ENCODE results near the gene WNT11. TPM values are rescaled to one million over a fixed set of nuclear protein-coding genes. Genes with fewer than 3 reads are reported as not detected.

WNT11 gene
- total RNA-seq, 1 experiment from 2014 or later, result not detected

- ChIA-PET CTCF (no interaction called here), POLR2A (ENCODE audit: unreplicated experiment) (interaction anchor here (0.6 kb wide), 1 partner anchor 41 kb away, joined by 9 read pairs; no protein-coding TSS in a partner anchor)
- DNase-seq, result no peak
- H3K9me3 ChIP-seq (ENCODE audit: insufficient read depth, low read depth), result no peaks in the 10 kb centered on the region
- H3K79me2 ChIP-seq (ENCODE audit: low read depth), result no peaks in the 10 kb centered on the region
- H3K27ac ChIP-seq, result no peak overlapping the region
- H3K27me3 ChIP-seq (ENCODE audit: insufficient read depth, low read depth), result no peaks in the 10 kb centered on the region
- TF ChIP-seq EZH2 (IDR thresholded peaks at IDR 0.05; ENCODE audit: low read depth), result no peak
- no peak overlapping the region for H2AFZ ChIP-seq
- no TSS peak for BruUV-seq (replicated peaks)
- no peaks in the 10 kb centered on the region for H4K20me1 ChIP-seq (ENCODE audit: insufficient read depth)
- no peaks in the 10 kb centered on the region for H3K9me2 ChIP-seq (ENCODE audit: insufficient read depth)
- H3K4me1 ChIP-seq (replicated peaks; ENCODE audit: insufficient read depth), result no peaks in the 10 kb centered on the region
- intact Hi-C loops (cut with micrococcal nuclease; ENCODE audit: unreplicated experiment), result no loop called here
- H3K4me3 ChIP-seq, result no peak overlapping the region
- H3K36me3 ChIP-seq (ENCODE audit: low read depth), result no peaks in the 10 kb centered on the region
- no peak overlapping the region for H3K4me2 ChIP-seq
- no peaks in the 10 kb centered on the region for H3F3A ChIP-seq (ENCODE audit: insufficient read depth, low read depth)
Measured at GRCh38 chr11:76193219-76193618, 13.1 kb downstream of the WNT11 start.

- H3K4me3 ChIP-seq, result no peak overlapping the region
- no peaks in the 10 kb centered on the region for H3K4me1 ChIP-seq (replicated peaks; ENCODE audit: insufficient read depth)
- H3K79me2 ChIP-seq (ENCODE audit: low read depth), result no peaks in the 10 kb centered on the region
- H2AFZ ChIP-seq, result no peak overlapping the region
- ChIA-PET CTCF (no interaction called here), POLR2A (ENCODE audit: unreplicated experiment) (no interaction called here)
- H4K20me1 ChIP-seq (ENCODE audit: insufficient read depth), result no peaks in the 10 kb centered on the region
- no peaks in the 10 kb centered on the region for H3K9me2 ChIP-seq (ENCODE audit: insufficient read depth)
- no peak overlapping the region for H3K27ac ChIP-seq
- H3K4me2 ChIP-seq, result no peak overlapping the region
- no peak for DNase-seq
- BruUV-seq (replicated peaks), result no TSS peak
- no peaks in the 10 kb centered on the region for H3K27me3 ChIP-seq (ENCODE audit: insufficient read depth, low read depth)
- no peak for TF ChIP-seq EZH2 (IDR thresholded peaks at IDR 0.05; ENCODE audit: low read depth)
- no peak for TF ChIP-seq CTCF (conservative IDR thresholded peaks at IDR 0.05)
- no peaks in the 10 kb centered on the region for H3F3A ChIP-seq (ENCODE audit: insufficient read depth, low read depth)
- intact Hi-C loops (cut with micrococcal nuclease; ENCODE audit: unreplicated experiment), result no loop called here
- no peaks in the 10 kb centered on the region for H3K9me3 ChIP-seq (ENCODE audit: insufficient read depth, low read depth)
- H3K36me3 ChIP-seq (ENCODE audit: low read depth), result no peaks in the 10 kb centered on the region
Measured at GRCh38 chr11:76190376-76190775, 15.9 kb downstream of the WNT11 start.

- intact Hi-C loops (cut with micrococcal nuclease; ENCODE audit: unreplicated experiment), result no loop called here
- no TSS peak for BruUV-seq (replicated peaks)
- H3K27me3 ChIP-seq (ENCODE audit: insufficient read depth, low read depth), result no peaks in the 10 kb centered on the region
- no peaks in the 10 kb centered on the region for H3K9me2 ChIP-seq (ENCODE audit: insufficient read depth)
- no peak for DNase-seq
- no peak overlapping the region for H3K4me3 ChIP-seq
- ChIA-PET CTCF (no interaction called here), POLR2A (ENCODE audit: unreplicated experiment) (no interaction called here)
- no peaks in the 10 kb centered on the region for H3K9me3 ChIP-seq (ENCODE audit: insufficient read depth, low read depth)
- H3K4me2 ChIP-seq, result no peak overlapping the region
- H4K20me1 ChIP-seq (ENCODE audit: insufficient read depth), result no peaks in the 10 kb centered on the region
- no peaks in the 10 kb centered on the region for H3K36me3 ChIP-seq (ENCODE audit: low read depth)
- no peaks in the 10 kb centered on the region for H3K4me1 ChIP-seq (replicated peaks; ENCODE audit: insufficient read depth)
- no peaks in the 10 kb centered on the region for H3F3A ChIP-seq (ENCODE audit: insufficient read depth, low read depth)
- H3K27ac ChIP-seq, result no peak overlapping the region
- no peaks in the 10 kb centered on the region for H3K79me2 ChIP-seq (ENCODE audit: low read depth)
- no peak overlapping the region for H2AFZ ChIP-seq
- TF ChIP-seq CTCF (conservative IDR thresholded peaks at IDR 0.05) (no peak), EZH2 (IDR thresholded peaks at IDR 0.05; ENCODE audit: low read depth) (no peak)
Measured at GRCh38 chr11:76189682-76190081, 16.6 kb downstream of the WNT11 start.

GRCh38 chr11:76188873-76189272 lies 17.4 kb downstream of the WNT11 start:
- no peaks in the 10 kb centered on the region for H3K27me3 ChIP-seq (ENCODE audit: insufficient read depth, low read depth)
- H3F3A ChIP-seq (ENCODE audit: insufficient read depth, low read depth), result no peaks in the 10 kb centered on the region
- H3K4me1 ChIP-seq (replicated peaks; ENCODE audit: insufficient read depth), result 0 out of 2 replicates have a peak, but pooled peaks cover 7% of the 10 kb centered on the region
- H3K27ac ChIP-seq, result no peak overlapping the region
- POLR2A ChIA-PET (ENCODE audit: unreplicated experiment), result no interaction called here
- H4K20me1 ChIP-seq (ENCODE audit: insufficient read depth), result no peaks in the 10 kb centered on the region
- no peak overlapping the region for H3K4me2 ChIP-seq
- H3K4me3 ChIP-seq, result no peak overlapping the region
- no peaks in the 10 kb centered on the region for H3K79me2 ChIP-seq (ENCODE audit: low read depth)
- BruUV-seq (replicated peaks), result no TSS peak
- H3K36me3 ChIP-seq (ENCODE audit: low read depth), result no peaks in the 10 kb centered on the region
- no peaks in the 10 kb centered on the region for H3K9me2 ChIP-seq (ENCODE audit: insufficient read depth)
- DNase-seq, result no peak
- no peak overlapping the region for H2AFZ ChIP-seq
- CTCF ChIA-PET, result no interaction called here
- intact Hi-C loops (cut with micrococcal nuclease; ENCODE audit: unreplicated experiment), result no loop called here
- no peaks in the 10 kb centered on the region for H3K9me3 ChIP-seq (ENCODE audit: insufficient read depth, low read depth)
- TF ChIP-seq EZH2 (IDR thresholded peaks at IDR 0.05; ENCODE audit: low read depth) (no peak), CTCF (conservative IDR thresholded peaks at IDR 0.05) (no peak)

Measured in PC-9 (cell line).